WERI-Rb-1 (cell line): Measurements from ENCODE around the gene HS1BP3.
A peak's percentile ranks its signal among the peaks of the same experiment; 100 is the strongest.

ENCODE experiments used
- DNase-seq: peaks from one replicate; pipeline ENCODE4 v3.0.0-alpha.2; 2020
- H3K27ac ChIP-seq: fragments of 250-450 bp; sonication (Bioruptor Pico); 2 replicates; pipeline ENCODE4 v1.5.1; 2020; ENCODE audit warnings: mild to moderate bottlenecking, moderate library complexity
- H3K27me3 ChIP-seq: fragments of 250-450 bp; sonication (Bioruptor Pico); 2 replicates; pipeline ENCODE4 v1.5.1; 2021; ENCODE audit warnings: mild to moderate bottlenecking, low read depth, moderate library complexity; ENCODE audit not compliant: insufficient read depth, severe bottlenecking
- H3K36me3 ChIP-seq: fragments of 250-450 bp; sonication (Bioruptor Pico); 2 replicates; pipeline ENCODE4 v1.5.1; 2020; ENCODE audit warnings: mild to moderate bottlenecking, moderate library complexity
- H3K4me3 ChIP-seq: 2 replicates; pipeline ENCODE4 v1.5.1; 2011; ENCODE audit warnings: low read depth, mild to moderate bottlenecking, control low read depth, low read length
- H3K9me3 ChIP-seq: fragments of 250-450 bp; sonication (Bioruptor Pico); 2 replicates; pipeline ENCODE4 v1.5.1; 2021; ENCODE audit warnings: mild to moderate bottlenecking, moderate library complexity; ENCODE audit not compliant: severe bottlenecking
- CTCF ChIP-seq: IDR thresholded peaks from 2 replicates; pipeline ENCODE4 v1.5.1; 2011; ENCODE audit warnings: low read depth, mild to moderate bottlenecking, control low read depth, inconsistent platforms, low read length

HS1BP3 gene

GRCh38 chr2:20595439-20596192, 55.3 kb downstream of the HS1BP3 start:
- DNase-seq, result peak; percentile 10
- Histone ChIP-seq H3K9me3 (no peaks in the 10 kb centered on the region), H3K4me3 (no peak overlapping the region), H3K27me3 (no peaks in the 10 kb centered on the region), H3K36me3 (no peaks in the 10 kb centered on the region), H3K27ac (no peak overlapping the region)
- no peak for TF ChIP-seq CTCF

- TF ChIP-seq CTCF, result no peak
- Histone ChIP-seq H3K27ac (no peak overlapping the region), H3K9me3 (no peaks in the 10 kb centered on the region), H3K27me3 (no peaks in the 10 kb centered on the region), H3K4me3 (no peak overlapping the region), H3K36me3 (no peaks in the 10 kb centered on the region)
- DNase-seq, result peak; percentile 5
These were observed 55.9 kb downstream of the HS1BP3 start for GRCh38 chr2:20594957-20595356.

- Histone ChIP-seq H3K9me3 (no peaks in the 10 kb centered on the region), H3K27ac (no peak overlapping the region)
- no peak for TF ChIP-seq CTCF
These were observed 56.7 kb downstream of the HS1BP3 start for GRCh38 chr2:20594048-20594750.

GRCh38 chr2:20593072-20594034, 57.5 kb downstream of the HS1BP3 start:
- no peaks in the 10 kb centered on the region for H3K27me3 ChIP-seq
- no peak overlapping the region for H3K4me3 ChIP-seq
- no peak for TF ChIP-seq CTCF
- no peaks in the 10 kb centered on the region for H3K36me3 ChIP-seq
- DNase-seq, result peak; percentile 8
- no peak overlapping the region for H3K27ac ChIP-seq
- no peaks in the 10 kb centered on the region for H3K9me3 ChIP-seq

More at GRCh38 chr2:20594048-20594750, 56.7 kb downstream of the HS1BP3 start:
- no peak overlapping the region for H3K4me3 ChIP-seq
- peak; percentile 7 for DNase-seq
- no peaks in the 10 kb centered on the region for H3K36me3 ChIP-seq
- H3K27me3 ChIP-seq, result no peaks in the 10 kb centered on the region

GRCh38 chr2:20592106-20593071, 58.5 kb downstream of the HS1BP3 start:
- peak; percentile 78 for TF ChIP-seq CTCF
- DNase-seq, result peak; percentile 59
- H3K4me3 ChIP-seq, result no peak overlapping the region
- no peaks in the 10 kb centered on the region for H3K27me3 ChIP-seq
- H3K36me3 ChIP-seq, result no peaks in the 10 kb centered on the region
- H3K9me3 ChIP-seq, result no peaks in the 10 kb centered on the region
- H3K27ac ChIP-seq, result no peak overlapping the region
